ENCODE data around the gene LIPC.

- TF ChIP-seq CTCF (IDR thresholded peaks at IDR 0.05; ENCODE audit: borderline replicate concordance, extremely low read depth, low read length, poor library complexity, severe bottlenecking) (no peak), EZH2 (IDR thresholded peaks at IDR 0.05; ENCODE audit: borderline replicate concordance, low read depth, low read length, severe bottlenecking) (no peak)
These were observed 6.0 kb upstream of the LIPC start for GRCh38 chr15:58425834-58426233.

Measured in DND-41 (cell line).